Activated naive CD4-positive, alpha-beta T cell treated with Interleukin-2 at 50 U/mL for 16 hours (primary cell): ENCODE measurements around the gene TFF1.

Experiments
- DNase-seq: peaks from one replicate; pipeline ENCODE4 v3.0.0-alpha.2; 2020

TFF1 gene

DNA sequence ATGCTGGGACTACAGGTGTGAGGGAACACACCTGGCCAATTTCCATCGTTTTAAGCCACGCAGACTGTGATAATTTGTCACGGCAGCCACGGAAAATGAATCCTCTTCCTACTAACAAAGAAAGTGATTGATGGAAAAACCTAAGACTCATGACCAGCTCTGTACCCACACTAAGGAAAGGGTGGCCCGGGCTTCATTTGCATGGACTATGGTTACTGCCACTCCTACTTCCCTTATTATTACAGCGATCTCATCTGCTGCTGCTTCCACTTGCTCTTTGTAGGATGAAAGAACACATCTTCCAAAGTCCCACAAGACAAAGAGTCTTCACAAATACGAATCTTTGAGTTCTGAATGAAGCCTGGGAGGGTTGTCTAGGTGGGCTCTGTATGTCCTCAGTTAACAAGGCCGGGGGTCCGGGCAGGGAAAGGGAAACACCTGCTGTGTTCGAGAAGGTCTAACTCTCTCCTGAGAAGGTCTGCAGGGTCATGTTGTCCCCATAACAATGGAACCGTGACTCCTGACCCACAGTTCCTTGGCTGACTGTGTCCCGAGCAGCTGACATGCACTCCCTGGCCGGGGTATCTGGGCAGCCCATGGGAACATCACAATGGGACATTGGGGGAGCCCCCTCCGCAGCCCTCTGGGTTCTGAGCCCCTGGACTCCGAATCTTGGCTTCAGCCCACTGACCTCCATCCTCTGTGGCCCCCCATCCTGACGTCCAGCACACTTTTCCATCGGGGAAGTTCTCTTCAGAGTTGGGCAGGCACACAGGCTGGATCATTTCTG is 13.3 kb upstream of the TFF1 start:
- no peak for DNase-seq

DNA sequence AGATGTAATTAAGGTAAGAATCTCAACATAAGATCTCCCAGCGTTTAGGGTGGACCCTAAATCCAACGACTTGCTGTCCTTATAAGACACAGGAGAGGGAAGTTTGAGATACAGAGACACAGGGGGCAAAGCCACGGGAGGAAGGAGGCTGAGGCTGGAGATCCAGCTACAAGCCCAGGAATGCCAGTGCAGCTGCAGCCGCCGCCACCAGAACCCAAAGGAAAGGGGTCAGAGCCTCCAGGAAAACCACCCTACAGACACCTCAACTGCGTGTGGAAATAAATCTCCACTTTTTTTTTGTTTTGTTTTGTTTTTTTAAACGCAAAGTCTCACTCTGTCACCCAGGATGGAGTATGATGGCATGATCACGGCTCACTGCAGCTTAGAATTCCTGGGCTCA is 12.1 kb upstream of the TFF1 start:
- DNase-seq: no peak

DNA sequence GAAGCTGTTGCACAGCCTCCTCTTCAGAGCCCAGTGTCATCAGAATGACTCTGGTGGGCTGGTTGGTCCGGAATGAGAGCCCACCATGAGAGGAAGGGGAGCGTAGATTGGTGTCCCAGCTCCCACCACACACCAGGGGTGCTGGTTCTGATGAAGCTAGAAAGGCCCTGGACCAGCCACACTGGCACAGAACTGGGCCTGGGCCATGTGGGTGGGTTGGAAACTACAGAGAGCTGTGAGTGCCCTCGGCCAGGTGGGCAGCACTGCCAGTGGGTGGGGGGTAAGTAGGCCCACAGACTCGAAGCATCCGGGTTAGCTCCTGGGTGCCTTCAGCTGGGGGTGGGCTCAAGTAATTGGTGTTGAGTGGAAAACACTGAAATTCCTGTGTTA is 11.6 kb upstream of the TFF1 start:
- DNase-seq: no peak

DNA sequence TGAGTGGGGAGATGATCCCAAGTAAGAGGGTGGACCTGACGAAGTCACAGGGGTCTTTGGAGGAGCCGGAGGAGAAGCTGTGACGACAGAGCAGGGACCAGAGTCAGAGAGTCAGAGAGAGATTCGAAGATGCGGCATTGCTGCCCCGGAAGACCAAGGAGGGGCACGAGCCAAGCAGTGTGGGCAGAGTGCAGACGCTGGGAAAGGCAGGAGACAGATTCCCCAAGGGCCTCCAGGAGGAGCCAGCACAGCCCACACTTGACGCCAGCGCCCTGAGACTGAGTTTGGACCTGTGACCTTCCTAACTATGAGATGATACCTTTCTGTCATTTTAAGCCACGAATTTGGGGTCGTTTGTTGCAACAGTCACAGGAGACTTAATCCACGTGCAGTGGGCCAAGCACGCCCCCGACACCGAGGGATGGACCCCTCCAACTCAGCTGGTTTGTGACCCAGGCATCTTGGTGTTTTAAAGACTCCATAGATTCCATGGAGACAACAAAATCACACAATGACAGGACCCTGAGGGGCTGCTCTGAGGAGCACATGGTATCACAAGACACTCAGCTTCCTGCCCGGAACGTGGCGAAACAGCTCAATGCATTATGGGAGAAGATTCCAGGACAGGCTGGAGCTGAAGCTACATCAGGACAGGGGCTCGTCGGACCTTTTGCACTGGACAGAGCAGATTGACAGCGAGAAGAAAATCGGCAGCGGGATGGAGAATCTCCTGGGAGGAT is 11.0 kb upstream of the TFF1 start:
- no peak for DNase-seq

DNA sequence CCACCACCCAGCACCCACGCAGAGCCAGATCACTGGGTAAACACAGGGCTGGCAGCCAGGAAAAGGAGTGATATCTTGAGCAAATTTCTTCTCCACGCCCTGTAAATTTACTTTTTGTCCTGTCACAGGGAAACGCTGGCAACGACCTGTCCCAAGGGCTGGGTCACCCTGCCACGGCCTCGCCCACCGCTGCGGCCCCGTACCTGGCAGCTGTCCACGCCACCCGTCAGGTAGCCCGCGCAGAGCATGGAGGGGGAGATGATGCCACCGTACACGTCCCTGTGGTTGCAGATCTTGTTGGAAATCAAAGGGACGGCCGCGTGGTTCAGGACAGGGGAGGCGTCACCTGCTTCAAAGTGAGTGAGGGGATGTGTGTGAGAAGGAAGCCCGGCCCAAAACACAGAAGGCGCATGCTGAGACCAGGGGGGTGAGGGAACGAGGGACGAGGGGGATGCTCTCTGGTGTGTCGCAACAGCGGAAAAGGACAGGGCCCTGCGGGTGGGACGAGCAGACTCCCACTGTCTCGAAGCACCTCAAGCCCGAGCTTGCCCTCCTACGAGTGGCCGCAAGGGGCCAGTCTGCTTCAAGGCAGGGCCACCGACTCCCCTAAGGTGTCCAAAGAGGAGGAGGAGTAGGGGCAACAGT is 10.1 kb upstream of the TFF1 start:
- DNase-seq: no peak

DNA sequence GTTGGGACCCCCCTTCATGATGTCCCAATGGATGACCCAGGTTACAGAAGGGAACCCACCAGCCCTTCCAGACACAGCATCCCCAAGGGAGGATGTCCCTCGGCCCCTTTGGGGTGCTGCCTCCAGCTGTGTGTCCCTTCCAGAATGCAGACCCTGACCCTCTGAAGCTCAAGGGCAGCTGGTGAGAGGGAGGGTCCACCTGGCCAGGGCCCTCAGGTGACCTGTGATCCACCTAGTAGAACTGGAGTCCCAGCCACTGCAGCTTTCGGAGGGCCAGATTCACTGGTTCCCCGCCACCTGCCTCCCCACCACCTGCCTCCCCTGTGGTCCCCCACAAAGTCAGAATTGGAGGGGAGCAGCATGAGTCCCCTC is 9.6 kb upstream of the TFF1 start:
- no peak for DNase-seq

DNA sequence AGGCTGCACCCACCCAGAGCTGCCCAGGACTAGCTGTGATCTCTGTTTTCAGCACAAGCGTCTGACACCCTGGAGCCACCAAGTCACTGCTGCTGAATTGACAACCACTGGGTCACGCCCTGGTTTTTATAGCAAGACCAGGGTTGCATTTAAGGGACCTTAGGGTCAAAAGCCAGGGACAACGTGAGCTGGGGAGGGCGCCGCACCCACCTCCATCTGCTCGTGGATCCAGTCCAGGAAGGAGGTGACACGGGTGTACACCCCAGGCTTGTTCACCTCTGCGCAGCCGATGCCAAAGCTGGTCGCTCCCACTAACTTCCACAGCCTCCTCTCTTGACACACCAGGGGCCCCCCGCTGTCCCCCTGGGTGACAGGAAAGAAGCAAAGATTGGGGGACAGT is 9.2 kb upstream of the TFF1 start:
- no peak for DNase-seq

DNA sequence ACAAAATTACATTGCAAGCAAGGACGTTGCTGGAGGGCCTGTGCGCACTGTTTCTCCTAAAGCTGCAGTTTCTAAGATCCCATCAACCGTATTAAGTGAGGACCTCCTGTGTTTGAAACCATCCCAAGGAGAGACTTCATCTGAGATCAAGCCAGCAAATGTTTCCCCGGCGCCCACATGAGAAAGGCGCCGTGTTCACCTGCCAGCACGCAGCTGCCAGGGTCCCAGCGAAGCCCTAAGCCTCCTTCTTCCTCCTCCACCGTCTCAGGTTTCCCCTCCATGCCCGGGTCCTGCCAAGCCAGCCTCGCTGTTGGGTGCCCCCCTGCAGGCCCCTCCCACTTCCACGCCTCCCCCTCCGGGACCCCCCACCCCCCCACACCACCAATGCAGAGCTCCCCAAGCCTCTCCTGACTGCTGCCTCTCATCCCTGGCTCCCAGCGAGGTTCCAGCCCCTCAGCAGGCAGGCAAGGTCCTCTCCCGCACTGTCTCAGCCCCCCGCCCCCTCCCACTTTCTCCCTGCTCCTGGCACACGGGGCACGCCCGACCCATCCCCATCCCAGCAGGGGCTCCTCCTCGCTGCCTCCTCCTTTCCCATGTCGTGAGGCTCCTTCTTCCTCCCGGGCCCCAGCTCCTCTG is 8.6 kb upstream of the TFF1 start:
- no peak for DNase-seq

DNA sequence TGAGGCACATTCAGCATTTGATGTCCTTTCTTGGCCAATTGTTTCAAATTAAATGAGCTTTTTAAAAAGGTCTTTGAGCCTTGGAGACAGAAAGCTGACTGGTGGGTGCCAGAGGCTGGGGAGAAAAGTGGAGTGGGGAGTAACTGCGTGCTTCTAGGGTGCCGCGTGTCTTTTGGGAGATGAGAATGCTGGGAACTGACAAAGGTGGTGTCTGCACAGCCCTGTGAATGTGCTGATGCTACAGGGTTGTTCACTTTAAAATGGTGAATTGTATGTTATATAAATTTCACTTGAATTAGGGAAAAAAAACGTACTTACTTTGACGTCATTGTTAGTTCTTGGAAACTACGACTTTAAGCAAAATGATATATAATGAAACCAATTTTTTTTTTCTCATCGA is 8.1 kb upstream of the TFF1 start:
- DNase-seq: no peak

DNA sequence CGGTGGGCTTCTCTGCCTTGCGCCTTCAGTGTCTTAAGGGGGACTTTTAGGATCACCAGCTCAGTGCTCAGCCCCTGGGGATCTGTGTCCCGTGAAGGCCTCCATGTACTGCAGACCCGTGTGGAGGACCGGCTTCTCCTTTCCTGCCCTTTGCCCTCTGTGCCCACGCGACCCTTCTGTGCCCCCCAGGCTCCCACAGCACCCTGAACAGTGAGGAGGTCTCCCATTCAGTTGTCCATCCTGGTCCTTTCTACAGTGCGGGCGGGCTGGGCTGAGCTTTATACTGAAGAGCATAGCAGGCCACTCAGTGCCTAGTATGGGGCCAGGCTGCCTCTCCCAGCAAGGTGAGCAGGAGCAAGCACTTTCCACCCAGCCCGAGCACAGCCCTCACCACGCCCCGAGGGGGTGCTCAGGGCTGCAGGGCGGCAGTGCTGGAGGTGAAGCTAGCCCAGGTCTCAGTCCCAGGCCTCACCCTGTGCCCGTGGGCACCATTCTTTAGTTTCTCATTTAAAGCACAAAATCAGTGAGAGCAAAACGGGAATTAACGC is 7.6 kb upstream of the TFF1 start:
- DNase-seq: no peak

DNA sequence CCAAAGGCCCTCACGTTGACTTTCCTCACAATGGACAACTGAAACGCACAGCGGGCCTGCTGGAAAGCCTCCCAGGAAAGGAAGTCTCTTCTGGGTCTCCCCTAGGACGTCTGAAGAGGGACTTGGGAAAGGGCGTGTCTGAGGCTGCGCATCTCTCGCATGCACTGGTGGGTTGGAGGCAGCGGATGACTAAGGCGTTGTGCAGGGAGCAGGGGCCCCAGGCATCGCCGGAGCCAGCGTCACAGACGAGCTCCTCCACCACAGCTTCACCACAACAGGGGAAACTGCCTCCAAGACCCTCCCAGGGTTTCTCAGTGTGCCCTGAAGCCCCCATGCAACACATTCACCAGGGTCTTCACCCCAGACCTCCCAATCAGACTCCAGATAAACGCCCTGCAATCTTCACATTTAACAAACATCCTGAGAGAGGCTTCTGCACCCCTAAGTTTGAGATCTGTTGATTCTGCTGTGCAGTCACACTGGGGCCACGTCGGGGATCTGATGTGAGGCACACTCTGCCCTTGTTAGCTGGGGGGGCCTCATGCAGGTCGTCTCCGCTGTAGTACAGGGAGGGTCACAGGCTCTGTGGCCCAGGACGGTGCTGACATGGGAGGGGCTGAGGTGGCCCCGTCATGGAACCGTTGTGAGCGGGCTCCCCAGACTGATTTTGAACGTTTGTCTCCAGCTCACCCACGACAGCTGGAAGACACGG is 7.0 kb upstream of the TFF1 start:
- peak; percentile 21 for DNase-seq

DNA sequence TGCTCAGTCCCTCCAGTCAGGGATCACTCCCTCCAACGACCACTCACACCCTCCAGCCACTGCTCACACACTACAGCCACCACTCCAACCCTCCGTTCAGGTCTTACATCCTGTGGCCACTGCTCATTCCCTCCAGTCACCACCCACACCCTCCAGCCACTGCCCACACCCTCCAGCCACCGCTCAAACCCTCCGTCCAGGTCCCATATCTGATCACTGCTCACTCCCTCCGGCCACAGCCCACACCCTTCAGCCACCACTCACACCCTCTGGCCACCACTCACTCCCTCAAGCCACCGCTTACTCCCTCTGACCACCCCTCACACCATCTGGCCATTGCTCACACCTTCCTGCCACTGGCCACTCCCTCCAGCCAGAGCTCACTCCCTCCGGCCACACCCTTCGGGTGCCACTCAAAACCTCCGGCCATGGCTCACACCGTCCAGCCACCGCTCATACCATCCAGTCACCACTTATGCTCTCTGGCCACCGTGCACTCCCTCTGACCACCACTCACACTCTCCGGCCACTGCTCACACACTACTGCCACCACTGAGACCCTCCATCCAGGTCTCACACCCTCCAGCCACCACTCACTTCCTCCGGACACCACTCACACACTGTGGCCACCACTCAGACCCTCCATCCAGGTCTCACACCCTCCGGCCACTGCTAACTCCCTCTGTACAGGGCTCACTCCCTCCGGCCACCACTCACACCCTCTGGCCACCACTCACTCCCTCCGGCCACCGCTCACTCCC is 4.7 kb upstream of the TFF1 start:
- DNase-seq: no peak

DNA sequence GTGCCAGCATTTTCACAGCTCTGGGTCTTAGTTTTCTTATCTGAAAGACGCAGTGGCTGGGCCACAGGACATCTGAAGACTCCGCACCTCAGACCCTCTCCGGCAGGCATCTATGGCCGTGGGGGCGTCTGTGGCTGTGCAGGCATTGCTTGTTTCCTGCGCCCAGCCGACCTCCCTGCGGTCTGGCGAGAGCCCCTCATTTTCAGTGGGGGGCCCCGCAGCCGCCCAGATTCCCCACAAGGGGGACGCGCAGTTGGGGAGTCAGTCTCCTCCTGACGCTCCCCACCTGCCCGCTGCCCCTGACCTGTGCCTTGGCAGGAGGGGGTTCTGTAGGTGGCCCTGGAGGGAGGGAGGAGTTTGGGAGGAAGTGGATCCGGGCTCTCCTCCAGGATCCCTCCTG is 3.5 kb upstream of the TFF1 start:
- no peak for DNase-seq

DNA sequence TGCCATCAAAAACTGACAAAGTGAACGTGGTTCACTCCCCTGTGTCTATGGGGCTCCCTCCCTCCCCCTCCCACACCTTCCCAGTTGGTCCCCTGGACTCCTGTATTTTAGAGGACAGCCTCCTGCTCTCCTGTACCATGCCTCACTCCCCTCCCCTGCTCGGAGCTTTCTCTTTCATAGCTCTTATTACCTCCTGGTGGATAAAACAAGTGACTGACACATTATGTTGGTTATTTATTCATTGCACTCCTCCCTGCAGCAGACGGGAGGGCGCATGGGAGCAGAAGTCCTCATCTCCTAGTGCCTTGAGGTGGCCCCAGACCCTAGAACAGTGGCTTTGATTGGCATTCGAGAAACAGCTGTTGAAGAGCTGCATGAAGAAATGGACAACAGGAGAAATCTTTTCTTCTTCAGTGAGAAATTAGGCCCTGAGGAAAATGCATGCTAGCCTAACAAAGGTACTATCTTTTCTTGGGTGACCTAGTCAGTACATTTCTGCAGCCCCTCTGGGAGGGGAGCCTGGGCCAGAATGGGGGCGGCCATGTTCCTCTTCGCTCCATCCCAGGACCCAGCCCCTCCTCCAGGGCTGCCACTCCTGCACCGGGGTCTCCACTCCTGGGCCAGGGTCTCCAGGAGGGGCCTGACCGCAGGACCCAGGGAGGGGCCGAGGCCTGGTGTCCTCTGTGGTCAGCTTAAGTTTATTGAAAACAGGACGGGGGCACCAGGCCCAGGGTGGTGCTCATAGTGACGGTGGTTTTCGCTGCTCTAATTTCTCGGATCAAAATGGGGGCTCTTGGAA is 1.2 kb upstream of the TFF1 start:
- no peak for DNase-seq

DNA sequence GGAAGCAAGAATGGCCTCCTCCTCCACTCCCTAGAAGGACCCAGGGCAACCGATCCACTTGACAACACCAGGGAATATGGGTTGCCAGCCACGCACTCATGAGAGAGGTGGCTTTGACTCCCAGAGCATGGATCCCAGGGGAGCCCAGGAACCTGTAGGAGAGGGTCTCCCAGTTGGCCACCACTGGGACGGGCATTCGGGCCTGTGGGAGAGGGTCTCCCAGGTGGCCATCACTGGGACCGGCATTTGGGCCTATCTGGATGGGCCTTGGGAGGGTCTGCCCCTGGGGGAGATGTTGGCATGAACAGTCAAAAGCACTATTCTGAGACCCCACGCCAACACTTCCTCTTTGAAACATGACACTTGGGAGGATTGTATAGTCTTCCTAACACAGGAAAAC is 565 bp downstream of the TFF1 start:
- DNase-seq: no peak

DNA sequence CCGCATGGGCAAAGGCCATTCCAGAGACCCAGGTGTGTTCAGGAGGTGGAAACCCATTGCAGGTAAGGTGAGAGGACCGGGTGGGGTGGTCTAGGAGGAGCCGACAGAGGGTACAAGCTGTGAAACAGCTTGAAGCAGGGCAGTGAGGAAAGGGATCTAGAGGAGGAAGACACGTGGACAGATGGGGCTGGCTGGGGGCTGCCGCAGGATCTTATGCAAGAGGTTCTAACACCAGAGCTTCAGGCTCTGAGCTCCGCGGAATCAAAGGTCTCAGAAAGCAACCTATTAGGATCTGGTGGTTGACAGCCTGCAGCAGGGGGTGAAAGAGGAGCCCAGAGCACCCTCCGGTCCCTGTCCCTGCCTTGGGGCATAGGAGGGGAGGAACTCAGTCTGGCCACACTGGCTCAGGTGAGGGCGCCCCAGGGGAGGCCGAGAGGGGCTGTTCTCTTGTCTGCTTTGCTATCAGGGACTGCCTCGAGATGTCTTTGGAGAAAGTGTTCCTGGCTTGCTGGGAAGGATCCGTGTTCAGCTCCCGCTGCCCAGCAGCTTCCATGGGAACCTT is 1.9 kb downstream of the TFF1 start:
- DNase-seq: no peak

DNA sequence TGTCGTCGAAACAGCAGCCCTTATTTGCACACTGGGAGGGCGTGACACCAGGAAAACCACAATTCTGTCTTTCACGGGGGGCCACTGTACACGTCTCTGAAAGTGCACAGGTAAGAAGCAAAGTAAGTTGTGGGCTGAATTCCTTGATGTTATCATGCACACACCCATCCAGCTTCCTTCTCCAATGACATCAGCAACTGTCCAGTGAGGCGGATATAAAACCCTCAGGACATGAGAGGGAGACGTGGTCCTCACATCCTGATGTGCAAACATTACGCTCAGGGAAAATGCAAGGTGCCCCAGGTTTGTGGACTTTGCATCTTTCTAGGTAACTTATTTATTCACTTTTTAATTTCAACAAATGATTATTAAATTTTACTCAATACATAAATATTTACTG is 3.0 kb downstream of the TFF1 start:
- DNase-seq: no peak

DNA sequence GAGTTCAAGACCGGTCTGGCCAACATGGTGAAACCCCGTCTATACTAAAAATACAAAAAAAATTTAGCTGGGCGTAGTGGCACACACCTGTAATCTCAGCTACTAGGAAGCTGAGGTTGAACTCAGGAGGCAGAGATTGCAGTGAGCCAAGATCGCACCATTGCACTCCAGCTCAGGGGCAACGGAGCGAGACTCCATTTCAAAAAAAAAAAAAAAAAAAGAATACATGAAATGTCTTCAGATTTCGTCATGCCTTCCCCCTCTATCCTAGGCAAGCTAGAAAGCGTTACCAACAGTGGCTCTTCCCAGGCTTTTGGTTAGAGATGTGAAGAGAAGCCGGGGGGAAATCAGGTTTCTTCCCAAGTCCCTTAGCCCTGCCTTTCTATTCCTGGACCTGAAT is 3.6 kb downstream of the TFF1 start:
- no peak for DNase-seq

DNA sequence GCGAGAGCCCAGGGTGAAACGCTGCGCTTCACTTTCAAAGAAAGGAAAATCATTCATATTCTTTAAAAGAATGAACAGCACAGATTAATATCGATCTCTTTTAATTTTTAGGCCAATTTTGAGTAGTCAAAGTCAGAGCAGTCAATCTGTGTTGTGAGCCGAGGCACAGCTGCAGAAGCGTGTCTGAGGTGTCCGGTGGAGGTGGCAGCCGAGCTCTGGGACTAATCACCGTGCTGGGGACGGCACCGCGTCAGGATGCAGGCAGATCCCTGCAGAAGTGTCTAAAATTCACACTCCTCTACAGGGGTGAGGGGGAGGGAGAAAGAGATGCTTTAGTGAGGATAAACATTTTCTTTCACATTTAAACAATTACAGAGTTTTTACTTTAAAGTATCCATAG is 4.1 kb downstream of the TFF1 start:
- DNase-seq: no peak

DNA sequence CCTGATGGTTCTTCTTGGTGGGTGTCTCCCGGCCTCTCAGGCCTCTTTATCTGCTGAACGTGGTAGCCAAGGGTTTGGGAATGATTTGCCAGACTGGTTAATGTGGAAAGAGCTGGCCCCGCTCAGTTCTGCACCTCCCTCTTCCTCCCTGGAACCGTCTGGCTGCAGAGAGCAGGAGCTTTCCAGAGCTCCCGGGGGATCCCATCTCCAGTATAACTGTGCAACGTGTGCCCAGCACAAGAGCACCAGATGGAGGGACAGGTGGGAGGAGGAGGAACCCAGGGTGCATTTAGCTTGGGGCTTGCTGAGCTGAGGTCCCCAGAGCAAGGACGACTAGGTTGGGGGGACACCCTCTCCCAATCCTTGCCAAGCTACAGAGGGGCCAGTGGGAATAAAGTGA is 5.0 kb downstream of the TFF1 start:
- DNase-seq: no peak

DNA sequence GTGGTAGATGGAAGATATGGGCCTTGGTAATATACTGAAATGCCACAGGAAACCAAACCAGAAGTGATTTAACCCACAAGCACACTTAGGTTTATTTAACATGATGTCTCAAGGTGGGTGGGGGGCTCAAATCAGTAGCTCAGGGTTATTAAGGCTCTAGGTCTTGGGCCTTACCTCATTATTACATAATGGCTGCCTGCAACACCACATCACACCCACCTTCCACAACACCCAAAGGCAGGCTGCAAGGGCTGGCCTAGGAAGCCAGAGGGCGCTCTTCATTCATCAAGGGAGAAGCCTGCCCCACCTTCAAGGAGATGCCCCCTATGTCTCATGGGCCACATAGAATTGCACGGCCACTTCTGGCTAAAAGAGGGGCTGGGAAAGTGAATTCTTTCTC is 6.0 kb downstream of the TFF1 start:
- peak; percentile 15 for DNase-seq
